ENCODE measurements around the gene EI24. TPM values are rescaled to one million over a fixed set of nuclear protein-coding genes. Genes with fewer than 3 reads are reported as not detected.

Gene EI24
- polyA plus RNA-seq, 3 donors = 17.2 to 46.9 (median 44.7) TPM

DNA sequence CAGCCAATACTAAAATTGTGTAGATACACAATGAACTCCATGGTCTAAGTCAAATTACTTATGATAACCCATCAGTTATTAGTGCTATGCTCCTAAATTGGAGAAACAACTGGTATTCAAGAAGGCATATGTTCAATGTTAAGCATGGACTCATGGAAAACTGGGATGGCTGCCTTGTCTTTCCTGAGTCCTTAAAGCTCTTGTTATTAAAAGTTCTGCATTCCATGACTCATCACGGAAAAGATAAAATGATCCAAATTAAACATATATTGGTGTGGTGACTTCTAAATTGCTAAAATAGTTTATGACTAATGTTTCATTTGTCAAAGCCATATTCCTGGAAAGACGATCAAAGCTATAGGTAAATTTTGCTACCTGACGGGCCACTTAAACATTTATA is 9.4 kb upstream of the EI24 start:
- Mint-ChIP-seq H3K27ac (no peak overlapping the region), H3K4me3 (no peak overlapping the region), H3K4me1 (no peaks in the 10 kb centered on the region), H3K9me3 (peaks cover 9 to 30% (median 22%) of the 10 kb centered on the region in 7 donors), H3K36me3 (no peaks in the 10 kb centered on the region), H3K27me3 (ENCODE audit: low read depth in 3 of 3) (peaks cover 0 to 5% (median 2%) of the 10 kb centered on the region in 3 donors)
- DNase-seq = no peak
- no peak overlapping the region for H3K4me2 ChIP-seq (replicated peaks; ENCODE audit: extremely low read depth, low read length, poor library complexity, severe bottlenecking)
- no peaks in the 10 kb centered on the region for H4K20me1 ChIP-seq (ENCODE audit: insufficient read depth, low read length)
- no CpG with 5 or more reads among the region's 3 CpGs for WGBS (ENCODE audit: insufficient coverage)
- no peaks in the 10 kb centered on the region for H3K4me1 ChIP-seq (ENCODE audit: control insufficient read depth in 1 of 2, insufficient read depth in 2 of 2, low read length in 2 of 2)
- peaks cover 8 to 15% of the 10 kb centered on the region in 2 donors for H3K9me3 ChIP-seq (replicated peaks in 1 of 2; ENCODE audit: control insufficient read depth in 1 of 2, insufficient read depth in 1 of 2, low read length in 2 of 2)
- H2AFZ ChIP-seq (ENCODE audit: insufficient read depth, low read depth, low read length, poor library complexity, severe bottlenecking) = no peak overlapping the region
- H3K9ac ChIP-seq (ENCODE audit: insufficient read depth, low read length, poor library complexity, severe bottlenecking) = no peak overlapping the region
- intact Hi-C loops (cut with micrococcal nuclease) = no loop called here
- H3K27me3 ChIP-seq (ENCODE audit: control insufficient read depth in 2 of 2, insufficient read depth in 2 of 2, low read length in 2 of 2) = no peaks in the 10 kb centered on the region
- H3K4me3 ChIP-seq (replicated peaks in 1 of 3; ENCODE audit: low read depth in 2 of 3, low read length in 3 of 3) = no peak overlapping the region
- TF ChIP-seq CTCF (IDR thresholded peaks at IDR 0.05) = no peak
- no peaks in the 10 kb centered on the region for H3K36me3 ChIP-seq (replicated peaks in 1 of 2; ENCODE audit: control insufficient read depth in 1 of 2, insufficient read depth in 2 of 2, low read length in 2 of 2)
- H3K27ac ChIP-seq (ENCODE audit: low read depth in 1 of 2, low read length in 2 of 2) = no peak overlapping the region
- H3K79me2 ChIP-seq (ENCODE audit: insufficient read depth, low read length) = no peaks in the 10 kb centered on the region

DNA sequence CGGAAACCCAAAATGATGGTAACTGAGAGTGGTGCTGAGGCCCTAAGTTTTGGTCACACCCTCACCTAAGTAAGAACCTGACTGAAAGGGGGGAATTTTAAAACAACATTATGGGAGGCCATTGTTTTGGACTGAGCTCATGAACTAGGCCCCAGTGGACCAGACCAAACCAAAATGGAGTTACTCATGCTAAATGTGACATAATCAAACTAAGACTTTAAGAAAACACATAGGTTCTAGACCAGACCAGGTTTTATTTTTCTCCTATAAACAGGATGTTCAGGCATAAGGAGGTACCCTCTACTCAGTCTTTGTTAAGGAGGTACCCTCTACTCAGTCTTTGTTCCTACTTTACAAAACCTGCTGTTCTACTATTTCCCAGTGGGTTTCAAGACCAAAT is 7.4 kb upstream of the EI24 start:
- intact Hi-C loops (cut with micrococcal nuclease) = no loop called here
- Mint-ChIP-seq H3K4me3 (no peak overlapping the region), H3K36me3 (no peaks in the 10 kb centered on the region), H3K9me3 (peaks cover 0 to 18% (median 8%) of the 10 kb centered on the region in 7 donors), H3K4me1 (no peaks in the 10 kb centered on the region), H3K27me3 (ENCODE audit: low read depth in 3 of 3) (peaks cover 0 to 6% (median 0%) of the 10 kb centered on the region in 3 donors), H3K27ac (no peak overlapping the region)
- no peak overlapping the region for H3K27ac ChIP-seq (ENCODE audit: low read depth in 1 of 2, low read length in 2 of 2)
- H3K4me1 ChIP-seq (ENCODE audit: control insufficient read depth in 1 of 2, insufficient read depth in 2 of 2, low read length in 2 of 2) = no peaks in the 10 kb centered on the region
- no peaks in the 10 kb centered on the region for H3K79me2 ChIP-seq (ENCODE audit: insufficient read depth, low read length)
- H4K20me1 ChIP-seq (ENCODE audit: insufficient read depth, low read length) = no peaks in the 10 kb centered on the region
- no peaks in the 10 kb centered on the region for H3K27me3 ChIP-seq (ENCODE audit: control insufficient read depth in 2 of 2, insufficient read depth in 2 of 2, low read length in 2 of 2)
- H3K9me3 ChIP-seq (replicated peaks in 1 of 2; ENCODE audit: control insufficient read depth in 1 of 2, insufficient read depth in 1 of 2, low read length in 2 of 2) = no peaks in the 10 kb centered on the region
- H3K9ac ChIP-seq (ENCODE audit: insufficient read depth, low read length, poor library complexity, severe bottlenecking) = no peak overlapping the region
- WGBS (ENCODE audit: insufficient coverage) = no CpG with 5 or more reads among the region's 1 CpG
- no peak for TF ChIP-seq CTCF (IDR thresholded peaks at IDR 0.05)
- H3K36me3 ChIP-seq (replicated peaks in 1 of 2; ENCODE audit: control insufficient read depth in 1 of 2, insufficient read depth in 2 of 2, low read length in 2 of 2) = no peaks in the 10 kb centered on the region
- H3K4me2 ChIP-seq (replicated peaks; ENCODE audit: extremely low read depth, low read length, poor library complexity, severe bottlenecking) = no peak overlapping the region
- no peak for DNase-seq
- H3K4me3 ChIP-seq (replicated peaks in 1 of 3; ENCODE audit: low read depth in 2 of 3, low read length in 3 of 3) = no peak overlapping the region
- no peak overlapping the region for H2AFZ ChIP-seq (ENCODE audit: insufficient read depth, low read depth, low read length, poor library complexity, severe bottlenecking)

Data from CD14-positive monocyte (primary cell).